Astrocyte (in vitro differentiated cells and primary cell): Measurements from ENCODE around the gene SYNDIG1L.

ENCODE experiments used
- EZH2 ChIP-seq: IDR thresholded peaks from 2 replicates; pipeline ENCODE4 v1.6.1; 2012; ENCODE audit warnings: mild to moderate bottlenecking, low read length, inconsistent platforms; ENCODE audit not compliant: insufficient read depth
- TF ChIP-seq, protein P1 (sequence below): IDR thresholded peaks from 2 replicates; pipeline ENCODE4 v1.5.1; 2011; ENCODE audit warnings: low read depth, mild to moderate bottlenecking, inconsistent platforms, low read length, moderate library complexity; ENCODE audit not compliant: insufficient read depth

DNA sequence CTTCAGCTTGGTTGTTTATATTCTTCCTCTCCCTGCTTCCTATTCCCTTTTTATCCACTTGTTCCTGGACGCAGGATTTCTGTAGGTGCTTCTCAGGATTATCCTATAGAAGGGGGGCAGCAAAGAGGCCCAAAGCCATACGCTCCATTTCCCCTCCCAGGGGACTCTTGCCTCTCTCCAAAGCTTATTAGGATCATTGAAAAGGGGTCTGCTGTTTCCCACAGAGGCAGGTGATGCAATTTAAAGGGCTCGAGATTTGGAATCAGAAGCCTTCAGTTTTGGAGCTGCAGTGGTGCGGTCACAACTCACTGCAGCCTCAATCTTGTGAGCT is 31.5 kb upstream of the SYNDIG1L start:
- TF ChIP-seq, protein P1, sequence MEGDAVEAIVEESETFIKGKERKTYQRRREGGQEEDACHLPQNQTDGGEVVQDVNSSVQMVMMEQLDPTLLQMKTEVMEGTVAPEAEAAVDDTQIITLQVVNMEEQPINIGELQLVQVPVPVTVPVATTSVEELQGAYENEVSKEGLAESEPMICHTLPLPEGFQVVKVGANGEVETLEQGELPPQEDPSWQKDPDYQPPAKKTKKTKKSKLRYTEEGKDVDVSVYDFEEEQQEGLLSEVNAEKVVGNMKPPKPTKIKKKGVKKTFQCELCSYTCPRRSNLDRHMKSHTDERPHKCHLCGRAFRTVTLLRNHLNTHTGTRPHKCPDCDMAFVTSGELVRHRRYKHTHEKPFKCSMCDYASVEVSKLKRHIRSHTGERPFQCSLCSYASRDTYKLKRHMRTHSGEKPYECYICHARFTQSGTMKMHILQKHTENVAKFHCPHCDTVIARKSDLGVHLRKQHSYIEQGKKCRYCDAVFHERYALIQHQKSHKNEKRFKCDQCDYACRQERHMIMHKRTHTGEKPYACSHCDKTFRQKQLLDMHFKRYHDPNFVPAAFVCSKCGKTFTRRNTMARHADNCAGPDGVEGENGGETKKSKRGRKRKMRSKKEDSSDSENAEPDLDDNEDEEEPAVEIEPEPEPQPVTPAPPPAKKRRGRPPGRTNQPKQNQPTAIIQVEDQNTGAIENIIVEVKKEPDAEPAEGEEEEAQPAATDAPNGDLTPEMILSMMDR, result no peak
- TF ChIP-seq EZH2, result no peak
